ENCODE results near the gene CD200. TPM values are rescaled to one million over a fixed set of nuclear protein-coding genes. Genes with fewer than 3 reads are reported as not detected.

Gene CD200
- total RNA-seq, 4 donors from 2014 or later, result 0.27 to 0.76 (median 0.36) TPM

- Histone ChIP-seq H3K27me3 (no peaks in the 10 kb centered on the region), H3K4me3 (no peak overlapping the region), H3K36me3 (no peaks in the 10 kb centered on the region), H3K27ac (no peak overlapping the region), H3K9me3 (no peaks in the 10 kb centered on the region), H3K4me1 (no peaks in the 10 kb centered on the region)
- DNase-seq, result no peak
- ATAC-seq, result no peak
- intact Hi-C loops (cut with DNase I; ENCODE audit: low total_unique reads), result no loop called here
- no peak for TF ChIP-seq CTCF (IDR thresholded peaks at IDR 0.05 in 4 of 5, conservative IDR thresholded peaks at IDR 0.05 in 1 of 5)
- no peak for TF ChIP-seq POLR2A (IDR thresholded peaks at IDR 0.05)
- in situ Hi-C loops (cut with MboI; ENCODE audit: low sequenced_read_pairs in 4 of 4), result loop anchor here in 1 of 4 donors (25.0 kb wide), 1 partner anchor 166 kb away; no protein-coding TSS in a partner anchor
Measured at GRCh38 chr3:112346491-112347122, 13.7 kb downstream of the CD200 start.

DNA sequence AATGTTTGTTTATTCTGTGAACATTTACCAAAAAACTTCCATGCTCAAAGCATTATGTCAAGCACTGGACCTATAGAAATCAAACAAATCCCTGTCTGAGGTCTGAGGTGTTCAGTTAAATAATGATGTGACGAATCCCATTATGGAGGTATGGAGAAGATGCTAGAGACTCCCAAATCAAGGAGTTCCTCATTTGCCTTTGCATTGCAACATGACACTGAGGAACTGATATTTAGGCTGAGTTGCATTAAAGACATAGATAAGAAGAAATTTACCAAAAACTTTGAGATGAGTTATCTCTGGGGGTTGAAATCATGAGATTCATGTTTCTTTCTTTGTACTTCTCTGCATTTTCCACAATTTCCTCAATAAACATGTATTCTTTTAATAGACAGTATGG is 16.0 kb downstream of the CD200 start:
- Histone ChIP-seq H3K27ac (no peak overlapping the region), H3K9me3 (no peaks in the 10 kb centered on the region), H3K36me3 (no peaks in the 10 kb centered on the region), H3K27me3 (no peaks in the 10 kb centered on the region), H3K4me3 (no peak overlapping the region), H3K4me1 (no peaks in the 10 kb centered on the region)
- in situ Hi-C loops (cut with MboI; ENCODE audit: low sequenced_read_pairs in 4 of 4), result loop anchor here in 1 of 4 donors (25.0 kb wide), 1 partner anchor 163 kb away; no protein-coding TSS in a partner anchor
- intact Hi-C loops (cut with DNase I; ENCODE audit: low total_unique reads), result no loop called here
- no peak for ATAC-seq
- no peak for DNase-seq
- no peak for TF ChIP-seq CTCF (IDR thresholded peaks at IDR 0.05 in 4 of 5, conservative IDR thresholded peaks at IDR 0.05 in 1 of 5)
- no peak for TF ChIP-seq POLR2A (IDR thresholded peaks at IDR 0.05)

DNA sequence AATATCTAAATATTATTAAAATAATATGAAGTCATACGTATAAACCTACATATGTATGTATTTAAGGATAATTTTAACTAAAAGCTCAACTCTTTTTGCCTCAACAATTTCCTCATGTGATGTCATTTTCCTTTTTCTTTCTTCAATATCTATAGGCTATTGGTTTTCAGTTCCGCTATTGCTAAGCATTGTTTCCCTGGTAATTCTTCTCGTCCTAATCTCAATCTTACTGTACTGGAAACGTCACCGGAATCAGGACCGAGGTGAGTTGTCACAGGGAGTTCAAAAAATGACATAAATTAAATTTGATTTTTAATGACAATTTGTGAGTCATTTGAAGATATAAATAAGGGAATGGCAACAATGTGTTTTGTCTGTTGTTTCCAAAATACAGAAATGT is 16.6 kb downstream of the CD200 start:
- ATAC-seq (no peak), DNase-seq (no peak)
- Histone ChIP-seq H3K9me3 (no peaks in the 10 kb centered on the region), H3K4me1 (no peaks in the 10 kb centered on the region), H3K36me3 (no peaks in the 10 kb centered on the region), H3K27ac (no peak overlapping the region), H3K27me3 (no peaks in the 10 kb centered on the region), H3K4me3 (no peak overlapping the region)
- intact Hi-C loops (cut with DNase I; ENCODE audit: low total_unique reads) (no loop called here), in situ Hi-C loops (cut with MboI; ENCODE audit: low sequenced_read_pairs in 4 of 4) (loop anchor here in 1 of 4 donors (25.0 kb wide), 1 partner anchor 163 kb away; no protein-coding TSS in a partner anchor)
- TF ChIP-seq POLR2A (IDR thresholded peaks at IDR 0.05) (no peak), CTCF (IDR thresholded peaks at IDR 0.05 in 4 of 5, conservative IDR thresholded peaks at IDR 0.05 in 1 of 5) (no peak)

DNA sequence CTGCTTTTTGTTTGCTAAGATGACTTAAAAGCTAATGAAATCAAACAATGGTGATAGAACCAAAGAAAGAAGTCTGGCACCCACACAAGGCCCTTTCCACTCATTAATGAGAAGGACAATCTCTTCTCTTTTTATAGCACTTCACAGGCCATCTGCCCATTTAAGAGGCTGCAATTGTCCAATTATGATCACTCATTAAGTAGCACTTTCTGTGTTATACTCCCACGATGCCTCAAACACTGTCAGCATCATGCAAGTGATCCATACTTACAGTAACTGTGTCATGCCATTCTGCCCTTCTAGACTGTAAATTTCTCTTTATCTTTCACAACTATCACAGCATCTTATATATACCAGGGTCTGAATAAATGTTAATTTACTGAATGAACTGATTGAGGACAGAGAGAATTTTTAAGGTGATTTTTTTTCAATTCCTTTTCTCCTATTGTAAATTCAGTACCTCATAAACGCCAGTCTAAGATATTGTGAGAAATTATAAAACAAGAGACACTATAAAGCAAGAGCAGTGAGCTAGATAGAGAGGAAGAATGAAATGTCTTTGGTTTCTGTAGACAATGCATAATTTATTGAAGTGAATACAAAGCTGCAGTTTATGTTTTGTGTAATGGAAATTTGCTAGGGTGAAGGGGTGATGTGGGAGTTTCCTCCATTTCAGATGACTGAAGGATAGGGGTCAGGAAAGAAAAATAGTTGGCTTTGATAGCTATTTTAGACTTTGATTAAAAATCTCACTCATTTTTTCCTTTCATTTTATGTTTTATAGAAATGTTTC is 17.3 kb downstream of the CD200 start:
- in situ Hi-C loops (cut with MboI; ENCODE audit: low sequenced_read_pairs in 4 of 4), result no loop called here
- TF ChIP-seq POLR2A (IDR thresholded peaks at IDR 0.05) (no peak), CTCF (IDR thresholded peaks at IDR 0.05 in 4 of 5, conservative IDR thresholded peaks at IDR 0.05 in 1 of 5) (no peak)
- no peak overlapping the region for H3K27ac ChIP-seq
- intact Hi-C loops (cut with DNase I; ENCODE audit: low total_unique reads), result no loop called here
- no peak overlapping the region for H3K4me3 ChIP-seq
- no peak for DNase-seq
- ATAC-seq, result no peak
- H3K4me1 ChIP-seq, result no peaks in the 10 kb centered on the region
- no peaks in the 10 kb centered on the region for H3K36me3 ChIP-seq
- H3K27me3 ChIP-seq, result no peaks in the 10 kb centered on the region
- no peaks in the 10 kb centered on the region for H3K9me3 ChIP-seq

All from gastrocnemius medialis (tissue), 4 donors.